Ishikawa (cell line): ENCODE results near the gene CAMSAP3.

ENCODE experiments used
- CREB1 ChIP-seq: IDR thresholded peaks from 2 replicates; pipeline ENCODE4 v1.6.1; 2012; ENCODE audit warnings: low read depth
- EGR1 ChIP-seq: IDR thresholded peaks from 2 replicates; pipeline ENCODE4 v1.6.1; 2012
- EP300 ChIP-seq: IDR thresholded peaks from 2 replicates; pipeline ENCODE4 v1.6.1; 2012; ENCODE audit warnings: borderline replicate concordance
- FOXM1 ChIP-seq: IDR thresholded peaks from 2 replicates; pipeline ENCODE4 v1.6.1; 2012; ENCODE audit warnings: low read depth, borderline replicate concordance
- NFIC ChIP-seq: IDR thresholded peaks from 2 replicates; pipeline ENCODE4 v1.6.1; 2012
- RAD21 ChIP-seq: IDR thresholded peaks from 2 replicates; pipeline ENCODE4 v1.6.1; 2012; ENCODE audit warnings: low read depth
- TAF1 ChIP-seq: IDR thresholded peaks from 2 replicates; pipeline ENCODE4 v1.6.1; 2012; ENCODE audit warnings: low read depth, mild to moderate bottlenecking
- TCF12 ChIP-seq: IDR thresholded peaks from 2 replicates; pipeline ENCODE4 v1.6.1; 2012; ENCODE audit warnings: low read depth
- TEAD4 ChIP-seq: IDR thresholded peaks from 2 replicates; pipeline ENCODE4 v1.6.1; 2012
- YY1 ChIP-seq: IDR thresholded peaks from 2 replicates; pipeline ENCODE4 v1.6.1; 2012; ENCODE audit warnings: low read depth
- ZBTB7A ChIP-seq: IDR thresholded peaks from 2 replicates; pipeline ENCODE4 v1.6.1; 2012; ENCODE audit warnings: low read depth
- TF ChIP-seq, protein P1 (sequence below): IDR thresholded peaks from 2 replicates; pipeline ENCODE4 v1.6.1; 2012; ENCODE audit warnings: low read depth, mild to moderate bottlenecking
- TF ChIP-seq, protein P2 (sequence below): IDR thresholded peaks from 2 replicates; pipeline ENCODE4 v1.6.1; 2012
- TF ChIP-seq, protein P3 (sequence below): IDR thresholded peaks from 2 replicates; pipeline ENCODE4 v1.6.1; 2012

DNA sequence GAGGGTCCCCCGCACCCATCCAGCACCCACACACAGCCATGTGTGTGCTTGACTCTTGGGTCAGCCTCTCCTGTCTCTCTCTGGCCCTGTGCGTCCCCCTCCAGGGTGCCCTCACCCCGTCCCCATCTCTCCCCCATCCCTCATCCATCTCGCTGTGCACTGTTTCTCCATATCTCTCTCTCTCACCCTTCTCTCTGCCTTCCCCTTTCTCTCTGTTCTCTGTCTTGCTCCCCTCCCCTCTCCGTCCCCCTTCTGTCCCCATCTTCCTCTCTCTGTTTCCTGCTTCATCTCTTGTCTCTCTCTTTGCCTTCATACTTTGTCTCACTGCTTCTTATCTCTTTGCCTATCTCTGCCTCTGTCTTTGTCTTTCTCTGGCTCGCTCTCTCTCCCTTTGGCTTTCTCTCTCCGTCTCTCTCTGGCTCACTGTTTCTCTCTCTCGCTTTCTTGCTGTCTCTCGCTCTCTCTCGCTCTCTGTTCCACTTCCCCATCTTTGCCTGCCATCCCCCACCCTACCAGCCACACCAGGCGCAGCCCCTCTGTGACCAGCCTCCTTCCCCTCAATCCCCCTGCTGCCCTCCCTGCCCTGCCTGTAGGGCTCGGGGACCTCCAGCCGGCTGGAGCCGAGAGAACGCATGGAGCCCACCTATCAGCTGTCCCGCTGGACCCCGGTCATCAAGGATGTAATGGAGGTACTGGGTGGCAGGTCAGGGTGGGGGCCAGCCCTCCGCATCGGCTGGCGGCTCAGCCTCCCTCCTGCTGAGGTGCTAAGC is 50.2 kb downstream of the CAMSAP3 start:
- TF ChIP-seq, protein P1, sequence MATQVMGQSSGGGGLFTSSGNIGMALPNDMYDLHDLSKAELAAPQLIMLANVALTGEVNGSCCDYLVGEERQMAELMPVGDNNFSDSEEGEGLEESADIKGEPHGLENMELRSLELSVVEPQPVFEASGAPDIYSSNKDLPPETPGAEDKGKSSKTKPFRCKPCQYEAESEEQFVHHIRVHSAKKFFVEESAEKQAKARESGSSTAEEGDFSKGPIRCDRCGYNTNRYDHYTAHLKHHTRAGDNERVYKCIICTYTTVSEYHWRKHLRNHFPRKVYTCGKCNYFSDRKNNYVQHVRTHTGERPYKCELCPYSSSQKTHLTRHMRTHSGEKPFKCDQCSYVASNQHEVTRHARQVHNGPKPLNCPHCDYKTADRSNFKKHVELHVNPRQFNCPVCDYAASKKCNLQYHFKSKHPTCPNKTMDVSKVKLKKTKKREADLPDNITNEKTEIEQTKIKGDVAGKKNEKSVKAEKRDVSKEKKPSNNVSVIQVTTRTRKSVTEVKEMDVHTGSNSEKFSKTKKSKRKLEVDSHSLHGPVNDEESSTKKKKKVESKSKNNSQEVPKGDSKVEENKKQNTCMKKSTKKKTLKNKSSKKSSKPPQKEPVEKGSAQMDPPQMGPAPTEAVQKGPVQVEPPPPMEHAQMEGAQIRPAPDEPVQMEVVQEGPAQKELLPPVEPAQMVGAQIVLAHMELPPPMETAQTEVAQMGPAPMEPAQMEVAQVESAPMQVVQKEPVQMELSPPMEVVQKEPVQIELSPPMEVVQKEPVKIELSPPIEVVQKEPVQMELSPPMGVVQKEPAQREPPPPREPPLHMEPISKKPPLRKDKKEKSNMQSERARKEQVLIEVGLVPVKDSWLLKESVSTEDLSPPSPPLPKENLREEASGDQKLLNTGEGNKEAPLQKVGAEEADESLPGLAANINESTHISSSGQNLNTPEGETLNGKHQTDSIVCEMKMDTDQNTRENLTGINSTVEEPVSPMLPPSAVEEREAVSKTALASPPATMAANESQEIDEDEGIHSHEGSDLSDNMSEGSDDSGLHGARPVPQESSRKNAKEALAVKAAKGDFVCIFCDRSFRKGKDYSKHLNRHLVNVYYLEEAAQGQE, result no peak
- TF ChIP-seq, protein P2, sequence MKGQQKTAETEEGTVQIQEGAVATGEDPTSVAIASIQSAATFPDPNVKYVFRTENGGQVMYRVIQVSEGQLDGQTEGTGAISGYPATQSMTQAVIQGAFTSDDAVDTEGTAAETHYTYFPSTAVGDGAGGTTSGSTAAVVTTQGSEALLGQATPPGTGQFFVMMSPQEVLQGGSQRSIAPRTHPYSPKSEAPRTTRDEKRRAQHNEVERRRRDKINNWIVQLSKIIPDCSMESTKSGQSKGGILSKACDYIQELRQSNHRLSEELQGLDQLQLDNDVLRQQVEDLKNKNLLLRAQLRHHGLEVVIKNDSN, result no peak
- TF ChIP-seq TAF1 (no peak), NFIC (no peak), EP300 (no peak), YY1 (no peak), TEAD4 (no peak), FOXM1 (no peak), TCF12 (no peak), EGR1 (no peak), CREB1 (no peak), RAD21 (no peak), ZBTB7A (no peak)
- TF ChIP-seq, protein P3, sequence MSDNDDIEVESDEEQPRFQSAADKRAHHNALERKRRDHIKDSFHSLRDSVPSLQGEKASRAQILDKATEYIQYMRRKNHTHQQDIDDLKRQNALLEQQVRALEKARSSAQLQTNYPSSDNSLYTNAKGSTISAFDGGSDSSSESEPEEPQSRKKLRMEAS, result no peak
